ENCODE measurements around the gene ADRA1B.

The ADRA1B gene

DNA sequence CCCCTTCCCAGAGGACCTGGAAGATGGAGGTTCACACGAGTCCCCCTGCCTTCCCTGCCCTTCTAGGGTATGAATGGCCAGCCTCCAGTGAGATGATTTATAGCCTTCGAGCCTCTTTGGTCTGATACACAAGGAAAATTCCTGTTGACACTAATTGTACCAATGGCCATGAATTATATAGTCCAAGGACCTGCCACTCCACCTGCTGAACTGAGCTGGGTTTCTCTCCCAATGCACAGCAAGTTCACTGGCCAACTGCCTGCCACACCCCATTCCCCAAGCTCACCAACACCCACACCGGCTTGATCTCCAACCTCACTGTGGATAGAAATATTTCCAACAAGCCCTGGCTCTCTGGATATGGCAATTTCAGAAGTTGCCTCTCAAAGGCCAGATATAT lies 9.3 kb upstream of the ADRA1B start:
- no peak overlapping the region for H3K4me3 ChIP-seq (ENCODE audit: low read depth, low read length)
- no peak for DNase-seq (ENCODE audit: low read depth)
- TF ChIP-seq, protein P1, sequence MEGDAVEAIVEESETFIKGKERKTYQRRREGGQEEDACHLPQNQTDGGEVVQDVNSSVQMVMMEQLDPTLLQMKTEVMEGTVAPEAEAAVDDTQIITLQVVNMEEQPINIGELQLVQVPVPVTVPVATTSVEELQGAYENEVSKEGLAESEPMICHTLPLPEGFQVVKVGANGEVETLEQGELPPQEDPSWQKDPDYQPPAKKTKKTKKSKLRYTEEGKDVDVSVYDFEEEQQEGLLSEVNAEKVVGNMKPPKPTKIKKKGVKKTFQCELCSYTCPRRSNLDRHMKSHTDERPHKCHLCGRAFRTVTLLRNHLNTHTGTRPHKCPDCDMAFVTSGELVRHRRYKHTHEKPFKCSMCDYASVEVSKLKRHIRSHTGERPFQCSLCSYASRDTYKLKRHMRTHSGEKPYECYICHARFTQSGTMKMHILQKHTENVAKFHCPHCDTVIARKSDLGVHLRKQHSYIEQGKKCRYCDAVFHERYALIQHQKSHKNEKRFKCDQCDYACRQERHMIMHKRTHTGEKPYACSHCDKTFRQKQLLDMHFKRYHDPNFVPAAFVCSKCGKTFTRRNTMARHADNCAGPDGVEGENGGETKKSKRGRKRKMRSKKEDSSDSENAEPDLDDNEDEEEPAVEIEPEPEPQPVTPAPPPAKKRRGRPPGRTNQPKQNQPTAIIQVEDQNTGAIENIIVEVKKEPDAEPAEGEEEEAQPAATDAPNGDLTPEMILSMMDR (conservative IDR thresholded peaks at IDR 0.05; ENCODE audit: low read depth, low read length), result no peak

DNA sequence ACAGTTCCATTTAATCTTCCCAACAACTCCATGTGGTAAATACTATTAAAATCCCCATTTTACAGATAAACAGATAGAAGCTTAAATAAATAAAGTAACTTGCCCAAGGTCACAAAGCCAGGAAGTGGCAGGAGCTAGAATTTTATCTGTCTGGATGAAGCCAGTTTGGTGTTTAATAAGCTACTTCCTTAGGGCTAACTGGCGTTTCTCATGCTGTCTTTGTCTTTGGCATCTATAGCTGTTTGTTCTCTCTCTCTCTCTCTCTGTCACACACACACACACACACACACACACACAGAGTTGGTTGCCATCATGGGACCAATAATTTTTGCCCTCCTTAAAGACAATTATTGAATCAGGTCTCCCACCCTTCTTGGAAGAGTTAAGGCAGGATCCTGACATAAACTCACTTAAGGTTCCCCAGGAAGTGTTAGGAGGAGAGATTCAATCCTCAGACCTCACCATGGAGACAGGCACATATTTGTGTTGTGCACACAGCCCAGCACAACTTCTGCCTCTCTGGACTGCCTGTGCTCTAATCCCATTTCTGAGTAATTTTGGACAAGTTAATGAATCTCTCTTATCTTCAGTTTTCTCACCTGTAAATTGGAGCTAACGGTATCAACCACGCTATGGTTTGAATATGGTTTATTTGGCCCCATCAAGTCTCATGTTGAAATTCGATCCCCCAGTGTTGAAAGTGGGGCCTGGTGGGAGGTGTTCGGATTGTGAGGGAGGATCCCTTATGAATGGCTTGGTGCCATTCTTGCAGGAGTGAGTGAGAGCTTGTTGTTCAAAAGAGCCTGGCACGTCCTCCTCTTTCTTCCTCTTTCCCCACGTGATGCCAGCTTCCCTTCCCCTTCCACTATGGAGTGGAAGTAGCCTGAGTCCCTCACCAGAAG lies 8.3 kb upstream of the ADRA1B start:
- peak; percentile 53 for DNase-seq (ENCODE audit: low read depth)
- TF ChIP-seq, protein P1 (conservative IDR thresholded peaks at IDR 0.05; ENCODE audit: low read depth, low read length), result no peak
- no peak overlapping the region for H3K4me3 ChIP-seq (ENCODE audit: low read depth, low read length)

DNA sequence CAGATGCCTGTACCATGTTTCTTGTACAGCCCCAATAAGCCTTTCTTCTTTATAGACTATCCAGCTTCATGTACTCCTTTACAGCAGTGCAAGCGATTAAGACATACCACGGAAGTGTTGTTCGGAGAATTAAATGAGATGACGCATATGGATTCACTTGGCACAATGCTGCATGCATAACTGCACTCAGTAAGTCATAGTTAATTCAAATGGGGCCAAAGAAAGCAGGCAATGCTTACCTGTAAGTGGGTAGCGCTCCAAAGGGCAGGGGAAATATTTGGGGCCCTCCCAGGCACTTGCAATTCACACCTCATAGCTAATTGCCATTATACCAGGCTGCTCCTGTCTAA lies 7.7 kb upstream of the ADRA1B start:
- DNase-seq (ENCODE audit: low read depth), result no peak
- TF ChIP-seq, protein P1 (conservative IDR thresholded peaks at IDR 0.05; ENCODE audit: low read depth, low read length), result no peak
- no peak overlapping the region for H3K4me3 ChIP-seq (ENCODE audit: low read depth, low read length)

DNA sequence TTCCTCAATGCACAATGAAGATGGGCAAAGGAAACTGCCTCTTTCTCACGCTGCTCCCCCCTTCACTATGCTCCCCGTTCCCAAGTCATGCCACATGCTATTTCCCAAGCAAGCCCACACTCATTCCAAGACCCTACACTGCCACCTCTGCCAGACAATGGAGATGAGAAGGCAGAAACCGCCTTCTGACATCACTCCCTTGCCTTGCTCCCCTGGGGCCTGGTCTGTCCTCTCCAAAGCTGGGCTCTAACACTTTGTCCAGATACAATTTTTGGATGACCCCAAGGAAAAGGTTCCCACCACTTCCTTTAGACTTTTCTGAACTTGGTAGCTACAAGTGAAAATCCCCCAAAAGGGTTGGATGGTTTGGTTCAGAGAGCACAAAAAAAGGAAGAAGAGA lies 7.2 kb upstream of the ADRA1B start:
- H3K4me3 ChIP-seq (ENCODE audit: low read depth, low read length), result no peak overlapping the region
- TF ChIP-seq, protein P1 (conservative IDR thresholded peaks at IDR 0.05; ENCODE audit: low read depth, low read length), result no peak
- DNase-seq (ENCODE audit: low read depth), result no peak

DNA sequence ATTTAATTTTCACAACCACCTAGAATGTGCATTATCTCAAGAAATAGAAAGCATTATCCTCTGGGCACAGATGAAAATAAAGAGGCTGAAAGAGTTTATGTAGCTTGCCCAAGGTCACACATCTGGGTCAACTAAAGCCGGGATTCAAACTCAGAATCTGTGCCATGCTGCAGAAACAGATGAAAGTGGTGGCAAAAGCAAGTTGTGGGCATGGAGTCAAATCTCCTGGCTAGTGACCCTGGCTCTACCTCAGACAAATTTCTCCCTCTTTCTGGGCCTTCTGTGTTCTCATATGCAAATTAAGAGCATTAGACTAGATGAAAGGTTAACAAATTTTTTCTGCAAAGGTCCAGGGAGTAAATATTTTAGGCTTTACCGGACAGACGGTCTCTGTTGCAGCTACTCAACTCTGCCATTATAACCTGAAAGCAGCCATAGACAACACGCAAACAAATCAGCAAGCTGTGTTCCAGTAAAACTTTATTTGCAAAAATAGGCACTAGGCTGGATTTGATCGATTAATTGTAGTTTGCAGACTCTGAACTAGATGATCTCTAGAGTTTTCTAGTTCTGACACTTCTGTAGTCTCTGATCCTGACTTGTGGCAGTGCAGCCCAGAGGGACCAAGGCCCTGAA lies 6.0 kb upstream of the ADRA1B start:
- no peak for DNase-seq (ENCODE audit: low read depth)
- TF ChIP-seq, protein P1 (conservative IDR thresholded peaks at IDR 0.05; ENCODE audit: low read depth, low read length), result no peak
- no peak overlapping the region for H3K4me3 ChIP-seq (ENCODE audit: low read depth, low read length)

DNA sequence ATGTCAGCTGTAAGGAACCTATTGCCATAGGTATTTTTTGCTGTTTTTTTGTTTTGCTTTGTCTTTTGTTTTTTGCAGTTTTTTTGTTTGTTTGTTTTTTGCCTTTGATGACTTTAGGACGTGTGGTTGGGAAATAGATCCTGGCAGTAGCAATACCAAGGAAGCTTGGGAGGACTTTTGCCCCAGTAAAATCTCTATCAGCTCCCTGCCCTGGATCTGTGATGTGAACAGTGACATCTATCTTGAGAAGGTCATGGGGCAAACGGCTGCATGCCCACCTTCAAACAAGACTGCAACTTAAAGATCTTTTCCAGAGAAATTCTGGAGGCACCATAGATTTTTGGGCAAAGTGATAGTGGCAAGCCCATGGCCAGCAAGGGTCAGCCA lies 5.4 kb upstream of the ADRA1B start:
- DNase-seq (ENCODE audit: low read depth), result no peak
- TF ChIP-seq, protein P1 (conservative IDR thresholded peaks at IDR 0.05; ENCODE audit: low read depth, low read length), result no peak
- H3K4me3 ChIP-seq (ENCODE audit: low read depth, low read length), result no peak overlapping the region
